HepG2 (cell line): ENCODE measurements around the gene KLB. TPM values are rescaled to one million over a fixed set of nuclear protein-coding genes. Genes with fewer than 3 reads are reported as not detected.
"Not testable (repeated sequence)": the region's sequence is repeated elsewhere in the genome, so short reads cannot be mapped to it uniquely, and the experiment has no call there.

Source experiments
- ATAC-seq: fragments of 200-7000 bp; cut with Tn5 transposase; 3 replicates; pipeline ENCODE4 v1.9.1; 2020; ENCODE audit warnings: mild to moderate bottlenecking, moderate library complexity
- BruUV-seq: library from RNA; stranded (reverse); fragments of 400-500 nt; replicated peaks from 2 replicates; lab custom pipeline; 2021; lab: Mats Ljungman, UMichigan
- CTCF ChIA-PET: fragments of 300-600 bp; formaldehyde crosslinking; extraction: SDS; loops from one replicate; lab custom pipeline; 2021; ENCODE audit warnings: low total read pairs, inconsistent platforms, low intra/inter-chr PET ratio; lab: Yijun Ruan, JAX
- POLR2A ChIA-PET: fragments of 350-600 bp; sonication (Branson Sonifier 250); formaldehyde crosslinking; loops from one replicate; lab custom pipeline; 2020; ENCODE audit warnings: antibody characterized with exemption, inconsistent platforms; lab: Yijun Ruan, JAX
- DNase-seq: peaks from one replicate; pipeline ENCODE4 v3.0.0-alpha.2; 2015; ENCODE audit warnings: low spot score
- FAIRE-seq: peaks from 3 replicates; lab custom pipeline; 2011; peaks lifted over from hg19 to GRCh38; lab: Jason Lieb, UNC
- H2AFZ ChIP-seq: one replicate; pipeline ENCODE4 v1.6.1; 2011; ENCODE audit warnings: low read length, inconsistent platforms
- H3K27ac ChIP-seq: fragments of 300-600 bp; 3 replicates; pipeline ENCODE4 v1.8.0; 2011; ENCODE audit warnings: mixed run types, mild to moderate bottlenecking, mixed read lengths, low read length, inconsistent platforms; ENCODE audit not compliant: insufficient read depth; ENCODE audit errors: extremely low read length
- H3K27me3 ChIP-seq, 2 experiments: fragments of 200-600 bp in 1 of 2; 2 replicates in 1 of 2; 3 replicates in 1 of 2; pipeline versions ENCODE4 v1.6.0 to v1.8.0; 2011; ENCODE audit warnings: low read length in 2 of 2, mild to moderate bottlenecking in 2 of 2, moderate library complexity in 2 of 2, inconsistent platforms in 1 of 2; ENCODE audit not compliant: insufficient read depth in 2 of 2, control insufficient read depth in 1 of 2
- H3K36me3 ChIP-seq, 2 experiments: fragments of 200-600 bp in 1 of 2; replicated peaks in 1 of 2; 2 replicates in 1 of 2; 3 replicates in 1 of 2; pipeline versions ENCODE4 v1.5.1 to v1.8.0; 2011; ENCODE audit warnings: low read length in 2 of 2, inconsistent platforms in 1 of 2; ENCODE audit not compliant: insufficient read depth in 2 of 2, control insufficient read depth in 1 of 2
- H3K4me1 ChIP-seq: 2 replicates; pipeline ENCODE4 v1.5.1; 2012; ENCODE audit warnings: low read length, inconsistent platforms; ENCODE audit not compliant: insufficient read depth
- H3K4me2 ChIP-seq: 2 replicates; pipeline ENCODE4 v1.6.0; 2011; ENCODE audit warnings: low read depth, low read length, inconsistent platforms
- H3K4me3 ChIP-seq, 3 experiments: fragments of 200-600 bp in 1 of 3; sonication (generic), shearing (Covaris generic) in 1 of 3; replicated peaks in 1 of 3; 2 replicates each; pipeline ENCODE4 v1.5.1; 2011 to 2016; ENCODE audit warnings: low read length in 3 of 3, inconsistent platforms in 2 of 3, low read depth in 2 of 3, mild to moderate bottlenecking in 2 of 3, control low read depth in 1 of 3, mixed read lengths in 1 of 3; ENCODE audit not compliant: insufficient read depth in 1 of 3
- H3K79me2 ChIP-seq: one replicate; pipeline ENCODE4 v1.6.1; 2011; ENCODE audit warnings: low read length, inconsistent platforms; ENCODE audit not compliant: insufficient read depth
- H3K9ac ChIP-seq: 2 replicates; pipeline ENCODE4 v1.6.0; 2011; ENCODE audit warnings: mild to moderate bottlenecking, low read depth, low read length, inconsistent platforms; ENCODE audit not compliant: insufficient read depth
- H3K9me3 ChIP-seq: 2 replicates; pipeline ENCODE4 v1.5.1; 2012; ENCODE audit warnings: mild to moderate bottlenecking, low read length
- H4K20me1 ChIP-seq: 2 replicates; pipeline ENCODE4 v1.6.0; 2011; ENCODE audit warnings: inconsistent platforms, mild to moderate bottlenecking, low read length, moderate library complexity; ENCODE audit not compliant: insufficient read depth
- RBFOX2 ChIP-seq: fragments of 200-400 bp; formaldehyde crosslinking; IDR thresholded peaks from 2 replicates; pipeline ENCODE4 v1.6.1; 2017; ENCODE audit warnings: low read depth, mild to moderate bottlenecking, low read length
- WGBS: methylation state at CpG from one replicate; pipeline ENCODE4 v1.1.6; 2017; ENCODE audit warnings: low lambda C conversion rate; 5-methylcytosine and 5-hydroxymethylcytosine counted together
- in situ Hi-C: cut with HindIII; loops from 2 replicates; pipeline ENCODE4 v1.10.0; 2017; ENCODE audit warnings: low pct_unique_long_range_greater_than_20kb; ENCODE audit not compliant: extremely low pct_ligation_motif_present
- intact Hi-C: fragments of 100-400 bp; cut with micrococcal nuclease; formaldehyde crosslinking; loops from one replicate; pipeline ENCODE4 v1.10.0; 2022; ENCODE audit not compliant: unreplicated experiment
- polyA plus RNA-seq, 8 experiments: library from polyadenylated mRNA; depleted of rRNA in 3 of 8; stranded (reverse) in 7 of 8; unstranded in 1 of 8; fragments of >200 nt; fragmentation: Illumina TruSeq in 4 of 8; extraction: Trizol in 4 of 8; gene quantifications; 2 replicates each; pipeline versions ENCODE4 v1.2.1 to v1.2.3, GENCODE V29; 2011 to 2016; ENCODE audit warnings: low read depth in 4 of 8, missing spikeins in 1 of 8, mixed read lengths in 1 of 8; ENCODE audit not compliant: insufficient read depth in 1 of 8
- total RNA-seq, 5 experiments: library from RNA; depleted of rRNA; stranded (reverse); fragments of >200 nt; fragmentation: Illumina TruSeq; extraction: Trizol; gene quantifications; 2 replicates each; pipeline ENCODE4 v1.2.3, GENCODE V29; 2016; ENCODE audit warnings: low read depth in 1 of 5
- TF ChIP-seq, protein P1 (sequence below): sonication (generic); formaldehyde crosslinking; IDR thresholded peaks from 2 replicates; pipeline ENCODE4 v1.5.0; 2020; ENCODE audit warnings: missing genetic modification reagents

KLB gene
- total and polyA plus RNA-seq, 2 of the 13 experiments (the other 11 are each of a cell fraction or from before 2014, with no cell fraction given) = 25.3 to 82.0 TPM

- H3K4me3 ChIP-seq, H3K27me3 ChIP-seq, H3K9ac ChIP-seq, BruUV-seq, H2AFZ ChIP-seq, POLR2A ChIA-PET, FAIRE-seq, ATAC-seq, H3K36me3 ChIP-seq, H3K4me2 ChIP-seq, H3K9me3 ChIP-seq, CTCF ChIA-PET, DNase-seq, H3K27ac ChIP-seq, H4K20me1 ChIP-seq: not testable (repeated sequence)
- H3K79me2 ChIP-seq = peaks cover 96% of the 10 kb centered on the region
- H3K4me1 ChIP-seq = peaks cover 60% of the 10 kb centered on the region
- intact Hi-C loops = loop anchor here (10.0 kb wide), 1 partner anchor 176 kb away; the partner anchor contains the start of gene WDR19
- in situ Hi-C loops = loop anchor here (10.0 kb wide), 1 partner anchor 54 kb away; no protein-coding TSS in a partner anchor
- 96% methylated on average over 4 of the region's 4 CpGs for WGBS
Measured at GRCh38 chr4:39360611-39361010, 46.1 kb upstream of the KLB start.

GRCh38 chr4:39362827-39363226, 43.9 kb upstream of the KLB start:
- whole genome bisulfite sequencing = 65% methylated on average over 3 of the region's 3 CpGs
- H3K9ac ChIP-seq = 0 out of 2 replicates have a peak overlapping the region, but pooled peaks have one; percentile 10
- ATAC-seq (no peak), DNase-seq (no peak), FAIRE-seq (no peak)
- H4K20me1 ChIP-seq = no peaks in the 10 kb centered on the region; the same call in 1 of the 2 replicates
- peak; percentile 36; the same call in 1 of the 2 replicates for TF ChIP-seq RBFOX2
- TF ChIP-seq, protein P1, sequence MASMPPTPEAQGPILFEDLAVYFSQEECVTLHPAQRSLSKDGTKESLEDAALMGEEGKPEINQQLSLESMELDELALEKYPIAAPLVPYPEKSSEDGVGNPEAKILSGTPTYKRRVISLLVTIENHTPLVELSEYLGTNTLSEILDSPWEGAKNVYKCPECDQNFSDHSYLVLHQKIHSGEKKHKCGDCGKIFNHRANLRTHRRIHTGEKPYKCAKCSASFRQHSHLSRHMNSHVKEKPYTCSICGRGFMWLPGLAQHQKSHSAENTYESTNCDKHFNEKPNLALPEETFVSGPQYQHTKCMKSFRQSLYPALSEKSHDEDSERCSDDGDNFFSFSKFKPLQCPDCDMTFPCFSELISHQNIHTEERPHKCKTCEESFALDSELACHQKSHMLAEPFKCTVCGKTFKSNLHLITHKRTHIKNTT (CRISPR knock-in tag) = no peak
- H3K27ac ChIP-seq = peak overlapping the region; percentile 22
- intact Hi-C loops = loop anchor here (10.0 kb wide), 1 partner anchor 178 kb away; the partner anchor contains the start of gene WDR19
- in situ Hi-C loops = loop anchor here (10.0 kb wide), 1 partner anchor 52 kb away; no protein-coding TSS in a partner anchor
- H3K4me3 ChIP-seq = 0 out of 6 replicates have a peak overlapping the region, but pooled peaks of 1 of the 3 experiments have one; percentile 4
- peak overlapping the region; percentile 29 for H3K4me2 ChIP-seq
- CTCF ChIA-PET = no interaction called here
- no peak overlapping the region for H2AFZ ChIP-seq
- BruUV-seq = no TSS peak
- no peaks in the 10 kb centered on the region; a peak in 1 of 5 replicates for H3K27me3 ChIP-seq
- peaks cover 55% of the 10 kb centered on the region for H3K4me1 ChIP-seq
- POLR2A ChIA-PET = interaction anchor here (0.9 kb wide), 1 partner anchor 318 kb away, joined by 3 read pairs; no protein-coding TSS in a partner anchor
- H3K79me2 ChIP-seq = peaks cover 80% of the 10 kb centered on the region
- no peaks in the 10 kb centered on the region; a peak in 2 of 5 replicates for H3K36me3 ChIP-seq
- no peaks in the 10 kb centered on the region for H3K9me3 ChIP-seq
